HG03139 (cell line): ENCODE measurements around the gene NTRK1.

ENCODE experiments used
- ATAC-seq: cut with Tn5 transposase; IDR thresholded peaks from one replicate; pipeline ENCODE4 v1.9.1; 2021; ENCODE audit not compliant: unreplicated experiment

NTRK1 gene

GRCh38 chr1:156854634-156855033 lies 6.0 kb upstream of the NTRK1 start:
- no peak for ATAC-seq

GRCh38 chr1:156856282-156856785 lies 4.3 kb upstream of the NTRK1 start:
- ATAC-seq = no peak

GRCh38 chr1:156857532-156857931 lies 3.1 kb upstream of the NTRK1 start:
- ATAC-seq = no peak

GRCh38 chr1:156858555-156858956 lies 2.1 kb upstream of the NTRK1 start:
- ATAC-seq = no peak

- no peak for ATAC-seq
Observed at GRCh38 chr1:156858959-156859522, 1.6 kb upstream of the NTRK1 start, which contains the start of gene INSRR. Gene INSRR (minus strand): TSS chr1:156859117. CDS start chr1:156858621, 496 bp downstream.

- no peak for ATAC-seq
Observed at GRCh38 chr1:156859523-156860112, 1.0 kb upstream of the NTRK1 start.

GRCh38 chr1:156860113-156860627 lies 495 bp upstream of the NTRK1 start:
- no peak for ATAC-seq

GRCh38 chr1:156862584-156862983 lies 1.9 kb downstream of the NTRK1 start:
- ATAC-seq = no peak

GRCh38 chr1:156862997-156863599 lies 2.4 kb downstream of the NTRK1 start:
- ATAC-seq = no peak

GRCh38 chr1:156863631-156864030 lies 3.0 kb downstream of the NTRK1 start:
- no peak for ATAC-seq

GRCh38 chr1:156864796-156865195 lies 4.1 kb downstream of the NTRK1 start:
- ATAC-seq = no peak

GRCh38 chr1:156865258-156865657 lies 4.6 kb downstream of the NTRK1 start:
- no peak for ATAC-seq

GRCh38 chr1:156865865-156866248 lies 5.2 kb downstream of the NTRK1 start:
- ATAC-seq = no peak

GRCh38 chr1:156866249-156866909 lies 5.7 kb downstream of the NTRK1 start:
- no peak for ATAC-seq

GRCh38 chr1:156868341-156868740 lies 7.7 kb downstream of the NTRK1 start:
- no peak for ATAC-seq

GRCh38 chr1:156869455-156869854 lies 8.8 kb downstream of the NTRK1 start:
- ATAC-seq = no peak

GRCh38 chr1:156873659-156874058 lies 13.0 kb downstream of the NTRK1 start:
- ATAC-seq = no peak

GRCh38 chr1:156874142-156874541 lies 13.5 kb downstream of the NTRK1 start:
- no peak for ATAC-seq

GRCh38 chr1:156874572-156875340 lies 14.1 kb downstream of the NTRK1 start:
- no peak for ATAC-seq

GRCh38 chr1:156875341-156875615 lies 14.6 kb downstream of the NTRK1 start:
- ATAC-seq = no peak

- no peak for ATAC-seq
Observed at GRCh38 chr1:156876281-156876680, 15.6 kb downstream of the NTRK1 start.
